ENCODE data around the gene MAL.

DNA sequence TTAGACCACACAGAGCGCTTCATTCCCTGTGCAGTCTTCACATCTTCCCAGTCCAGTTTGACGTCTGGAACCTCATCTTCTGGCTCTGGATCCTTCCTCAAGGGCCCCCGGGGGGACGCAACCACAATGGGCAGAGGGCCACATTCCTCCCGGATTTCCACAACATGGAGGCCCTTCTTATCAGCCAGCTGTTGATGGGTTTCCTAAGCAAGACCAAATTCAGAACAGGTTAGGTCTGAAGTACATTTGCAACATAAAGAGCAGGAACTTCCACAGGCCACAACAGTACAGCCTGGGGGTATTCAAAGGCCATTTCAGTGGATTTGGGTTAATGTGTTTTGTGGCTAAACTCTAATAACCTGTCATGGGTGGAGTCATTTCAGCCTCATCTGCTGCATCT is 61.9 kb downstream of the MAL start:
- TF ChIP-seq, protein P1, sequence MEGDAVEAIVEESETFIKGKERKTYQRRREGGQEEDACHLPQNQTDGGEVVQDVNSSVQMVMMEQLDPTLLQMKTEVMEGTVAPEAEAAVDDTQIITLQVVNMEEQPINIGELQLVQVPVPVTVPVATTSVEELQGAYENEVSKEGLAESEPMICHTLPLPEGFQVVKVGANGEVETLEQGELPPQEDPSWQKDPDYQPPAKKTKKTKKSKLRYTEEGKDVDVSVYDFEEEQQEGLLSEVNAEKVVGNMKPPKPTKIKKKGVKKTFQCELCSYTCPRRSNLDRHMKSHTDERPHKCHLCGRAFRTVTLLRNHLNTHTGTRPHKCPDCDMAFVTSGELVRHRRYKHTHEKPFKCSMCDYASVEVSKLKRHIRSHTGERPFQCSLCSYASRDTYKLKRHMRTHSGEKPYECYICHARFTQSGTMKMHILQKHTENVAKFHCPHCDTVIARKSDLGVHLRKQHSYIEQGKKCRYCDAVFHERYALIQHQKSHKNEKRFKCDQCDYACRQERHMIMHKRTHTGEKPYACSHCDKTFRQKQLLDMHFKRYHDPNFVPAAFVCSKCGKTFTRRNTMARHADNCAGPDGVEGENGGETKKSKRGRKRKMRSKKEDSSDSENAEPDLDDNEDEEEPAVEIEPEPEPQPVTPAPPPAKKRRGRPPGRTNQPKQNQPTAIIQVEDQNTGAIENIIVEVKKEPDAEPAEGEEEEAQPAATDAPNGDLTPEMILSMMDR (IDR thresholded peaks at IDR 0.05; ENCODE audit: low read length): no peak
- no peak for TF ChIP-seq EZH2 (IDR thresholded peaks at IDR 0.05; ENCODE audit: borderline replicate concordance, low read length)

All from OCI-LY1 (cell line).